NCI-H526 treated with DMSO at 0.1 percent for 48 hours (cell line): ENCODE measurements around the gene REXO4.
"Not testable (repeated sequence)": the region's sequence is repeated elsewhere in the genome, so short reads cannot be mapped to it uniquely, and the experiment has no call there.

Experiments
- DNase-seq: peaks from one replicate; lab custom pipeline; 2025; lab: John Stamatoyannopoulos, UW

Gene REXO4

GRCh38 chr9:133420392-133420827 is 2.6 kb upstream of the REXO4 start:
- no peak for DNase-seq

- DNase-seq = no peak
Measured at GRCh38 chr9:133419005-133419404, 1.2 kb upstream of the REXO4 start.

- DNase-seq = no peak
Measured at GRCh38 chr9:133415170-133415569, 2.6 kb downstream of the REXO4 start.

GRCh38 chr9:133408042-133408441 is 9.8 kb downstream of the REXO4 start:
- DNase-seq = no peak

GRCh38 chr9:133406480-133407307 is 11.1 kb downstream of the REXO4 start:
- peak; percentile 9 for DNase-seq

- no peak for DNase-seq
Measured at GRCh38 chr9:133405508-133406438, 12.0 kb downstream of the REXO4 start.

- DNase-seq = no peak
Measured at GRCh38 chr9:133404454-133405002, 13.3 kb downstream of the REXO4 start.

- DNase-seq = no peak
Measured at GRCh38 chr9:133403766-133404453, 13.9 kb downstream of the REXO4 start.

- DNase-seq = no peak
Measured at GRCh38 chr9:133402689-133403088, 15.1 kb downstream of the REXO4 start.

GRCh38 chr9:133401588-133401987 is 16.2 kb downstream of the REXO4 start:
- DNase-seq = no peak

- DNase-seq = no peak
Measured at GRCh38 chr9:133400292-133400691, 17.5 kb downstream of the REXO4 start.

GRCh38 chr9:133397895-133398294 is 19.9 kb downstream of the REXO4 start:
- DNase-seq = no peak

GRCh38 chr9:133397370-133397769 is 20.4 kb downstream of the REXO4 start:
- no peak for DNase-seq

- DNase-seq = no peak
Measured at GRCh38 chr9:133396952-133397351, 20.9 kb downstream of the REXO4 start.

- DNase-seq = no peak
Measured at GRCh38 chr9:133394687-133395271, 23.0 kb downstream of the REXO4 start.

GRCh38 chr9:133393399-133393798 is 24.4 kb downstream of the REXO4 start:
- no peak for DNase-seq

GRCh38 chr9:133392308-133392707 is 25.5 kb downstream of the REXO4 start:
- DNase-seq = not testable (repeated sequence)

- not testable (repeated sequence) for DNase-seq
Measured at GRCh38 chr9:133391449-133391848, 26.4 kb downstream of the REXO4 start.

GRCh38 chr9:133390713-133391112 is 27.1 kb downstream of the REXO4 start:
- DNase-seq = no peak

GRCh38 chr9:133389562-133389961 is 28.2 kb downstream of the REXO4 start:
- no peak for DNase-seq

GRCh38 chr9:133389025-133389557 is 28.7 kb downstream of the REXO4 start:
- no peak for DNase-seq
